GM20000 (cell line): ENCODE data around the gene DNLZ.

Experiments used
- DNase-seq: peaks from one replicate; pipeline ENCODE4 v3.0.0; 2012; ENCODE audit warnings: low spot score
- CTCF ChIP-seq: IDR thresholded peaks from 2 replicates; pipeline ENCODE4 v1.5.1; 2012; ENCODE audit warnings: mild to moderate bottlenecking, control low read depth; ENCODE audit errors: extremely low read depth, missing control alignments

DNLZ gene

GRCh38 chr9:136351252-136351800 lies 12.2 kb downstream of the DNLZ start:
- TF ChIP-seq CTCF = no peak
- no peak for DNase-seq

- DNase-seq = no peak
- no peak for TF ChIP-seq CTCF
These were observed 14.0 kb downstream of the DNLZ start for GRCh38 chr9:136349546-136349945.

GRCh38 chr9:136348691-136349090 lies 14.9 kb downstream of the DNLZ start:
- DNase-seq = no peak
- no peak for TF ChIP-seq CTCF

- DNase-seq = no peak
- no peak for TF ChIP-seq CTCF
These were observed 15.9 kb downstream of the DNLZ start for GRCh38 chr9:136347472-136348256.

GRCh38 chr9:136346927-136347465 lies 16.5 kb downstream of the DNLZ start:
- no peak for TF ChIP-seq CTCF
- no peak for DNase-seq

GRCh38 chr9:136346157-136346481 lies 17.4 kb downstream of the DNLZ start:
- no peak for TF ChIP-seq CTCF
- no peak for DNase-seq

- no peak for DNase-seq
- TF ChIP-seq CTCF = no peak
These were observed 18.0 kb downstream of the DNLZ start for GRCh38 chr9:136345281-136346156.
